ENCODE data around the gene AFAP1L1. TPM values are rescaled to one million over a fixed set of nuclear protein-coding genes. Genes with fewer than 3 reads are reported as not detected.

AFAP1L1 gene
- total RNA-seq, 2 donors from 2014 or later = 0.58 to 0.79 TPM

DNA sequence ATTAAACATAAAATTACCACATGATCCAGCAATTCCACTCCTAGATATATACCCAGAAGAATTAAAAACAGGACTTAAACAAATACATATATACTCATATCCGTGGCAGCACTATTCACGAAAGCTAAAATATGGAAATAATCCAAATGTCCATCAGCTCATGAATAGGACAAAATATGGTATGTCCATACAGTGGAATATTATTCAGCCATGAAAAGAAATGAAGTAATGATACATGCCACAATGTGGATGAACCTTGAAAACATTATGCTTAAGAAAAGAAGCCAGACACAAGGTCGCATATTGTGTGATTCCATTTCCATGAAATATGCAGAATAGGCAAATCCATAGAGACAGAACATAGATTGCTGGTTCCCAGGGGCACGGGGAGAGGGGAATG is 24.8 kb upstream of the AFAP1L1 start:
- Mint-ChIP-seq H3K36me3 (ENCODE audit: low read depth) (no peaks in the 10 kb centered on the region), H3K9me3 (no peaks in the 10 kb centered on the region), H3K4me1 (no peaks in the 10 kb centered on the region), H3K27ac (no peak overlapping the region), H3K27me3 (ENCODE audit: insufficient read depth) (peaks cover 48% of the 10 kb centered on the region), H3K4me3 (no peak overlapping the region)
- Histone ChIP-seq H3K4me3 (ENCODE audit: low read length) (no peak overlapping the region), H3K27me3 (ENCODE audit: control insufficient read depth, insufficient read depth, low read length, poor library complexity, severe bottlenecking) (peaks cover 78% of the 10 kb centered on the region), H3K9me3 (ENCODE audit: control insufficient read depth, low read length) (no peaks in the 10 kb centered on the region), H3K36me3 (ENCODE audit: control insufficient read depth, insufficient read depth, low read length) (no peaks in the 10 kb centered on the region), H3K27ac (ENCODE audit: low read depth, low read length) (no peak overlapping the region), H3K4me1 (ENCODE audit: control insufficient read depth, insufficient read depth, low read length) (no peaks in the 10 kb centered on the region), H3K9ac (ENCODE audit: extremely low read depth, low read length, poor library complexity, severe bottlenecking) (no peak overlapping the region)
- TF ChIP-seq, protein P1, sequence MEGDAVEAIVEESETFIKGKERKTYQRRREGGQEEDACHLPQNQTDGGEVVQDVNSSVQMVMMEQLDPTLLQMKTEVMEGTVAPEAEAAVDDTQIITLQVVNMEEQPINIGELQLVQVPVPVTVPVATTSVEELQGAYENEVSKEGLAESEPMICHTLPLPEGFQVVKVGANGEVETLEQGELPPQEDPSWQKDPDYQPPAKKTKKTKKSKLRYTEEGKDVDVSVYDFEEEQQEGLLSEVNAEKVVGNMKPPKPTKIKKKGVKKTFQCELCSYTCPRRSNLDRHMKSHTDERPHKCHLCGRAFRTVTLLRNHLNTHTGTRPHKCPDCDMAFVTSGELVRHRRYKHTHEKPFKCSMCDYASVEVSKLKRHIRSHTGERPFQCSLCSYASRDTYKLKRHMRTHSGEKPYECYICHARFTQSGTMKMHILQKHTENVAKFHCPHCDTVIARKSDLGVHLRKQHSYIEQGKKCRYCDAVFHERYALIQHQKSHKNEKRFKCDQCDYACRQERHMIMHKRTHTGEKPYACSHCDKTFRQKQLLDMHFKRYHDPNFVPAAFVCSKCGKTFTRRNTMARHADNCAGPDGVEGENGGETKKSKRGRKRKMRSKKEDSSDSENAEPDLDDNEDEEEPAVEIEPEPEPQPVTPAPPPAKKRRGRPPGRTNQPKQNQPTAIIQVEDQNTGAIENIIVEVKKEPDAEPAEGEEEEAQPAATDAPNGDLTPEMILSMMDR (conservative IDR thresholded peaks at IDR 0.05) = no peak
- WGBS, 2 experiments (ENCODE audit: insufficient coverage in 1 of 2, insufficient read length in 1 of 2) = 72 to 98% methylated on average over 2 to 4 of the region's 4 CpGs
- DNase-seq = no peak

DNA sequence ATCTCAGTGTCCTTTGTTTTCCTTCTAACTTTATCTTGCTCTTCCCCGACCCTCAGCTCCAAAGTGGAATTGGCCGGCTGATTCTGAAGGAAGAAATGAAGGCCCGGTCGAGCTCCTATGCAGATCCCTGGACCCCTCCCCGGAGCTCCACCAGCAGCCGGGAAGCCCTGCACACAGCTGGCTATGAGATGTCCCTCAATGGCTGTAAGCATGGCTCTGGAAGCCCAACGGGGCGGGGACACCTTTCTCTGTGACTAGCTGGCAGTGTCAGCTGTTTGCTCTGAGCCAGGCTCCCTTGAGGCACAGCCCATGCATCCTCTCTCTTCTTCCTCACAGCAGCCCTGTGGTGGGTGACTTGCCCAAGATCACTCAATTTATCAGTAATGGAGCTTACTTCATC is 23.9 kb upstream of the AFAP1L1 start:
- Histone ChIP-seq H3K27ac (ENCODE audit: low read depth, low read length) (no peak overlapping the region), H3K27me3 (ENCODE audit: control insufficient read depth, insufficient read depth, low read length, poor library complexity, severe bottlenecking) (peaks cover 75% of the 10 kb centered on the region), H3K9me3 (ENCODE audit: control insufficient read depth, low read length) (no peaks in the 10 kb centered on the region), H3K9ac (ENCODE audit: extremely low read depth, low read length, poor library complexity, severe bottlenecking) (no peak overlapping the region), H3K4me3 (ENCODE audit: low read length) (no peak overlapping the region), H3K36me3 (ENCODE audit: control insufficient read depth, insufficient read depth, low read length) (no peaks in the 10 kb centered on the region), H3K4me1 (ENCODE audit: control insufficient read depth, insufficient read depth, low read length) (no peaks in the 10 kb centered on the region)
- no peak overlapping the region for H3K27ac Mint-ChIP-seq
- no peaks in the 10 kb centered on the region for H3K9me3 Mint-ChIP-seq
- TF ChIP-seq, protein P1 (conservative IDR thresholded peaks at IDR 0.05) = no peak
- no peaks in the 10 kb centered on the region for H3K4me1 Mint-ChIP-seq
- H3K4me3 Mint-ChIP-seq = no peak overlapping the region
- H3K27me3 Mint-ChIP-seq (ENCODE audit: insufficient read depth) = peaks cover 49% of the 10 kb centered on the region
- no peaks in the 10 kb centered on the region for H3K36me3 Mint-ChIP-seq (ENCODE audit: low read depth)
- DNase-seq = no peak
- 84 to 87% methylated on average over 5 to 8 of the region's 8 CpGs for WGBS, 2 experiments (ENCODE audit: insufficient coverage in 1 of 2, insufficient read length in 1 of 2)

DNA sequence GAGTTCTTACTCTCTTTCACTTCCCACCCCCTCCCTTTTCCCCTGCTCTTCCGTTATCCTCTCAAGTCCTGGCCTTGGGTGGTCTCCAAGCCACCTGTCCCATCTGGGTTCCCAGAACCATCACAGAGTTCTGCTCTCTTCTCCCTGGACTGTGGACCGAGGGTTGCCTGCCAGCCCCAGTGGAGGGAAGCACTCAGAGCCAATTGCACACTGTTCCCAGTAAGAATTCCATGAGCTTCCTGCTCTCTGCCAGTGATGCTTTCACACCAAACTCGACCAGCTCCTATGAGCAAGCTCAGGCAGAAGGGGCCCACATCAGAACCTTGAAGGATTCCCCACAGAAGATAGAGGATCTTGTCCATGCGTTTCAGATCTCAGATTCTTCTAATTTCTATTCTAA is 20.1 kb upstream of the AFAP1L1 start:
- Mint-ChIP-seq H3K4me1 (no peaks in the 10 kb centered on the region), H3K36me3 (ENCODE audit: low read depth) (no peaks in the 10 kb centered on the region), H3K4me3 (no peak overlapping the region), H3K9me3 (no peaks in the 10 kb centered on the region), H3K27me3 (ENCODE audit: insufficient read depth) (peaks cover 45% of the 10 kb centered on the region), H3K27ac (no peak overlapping the region)
- Histone ChIP-seq H3K9ac (ENCODE audit: extremely low read depth, low read length, poor library complexity, severe bottlenecking) (no peak overlapping the region), H3K36me3 (ENCODE audit: control insufficient read depth, insufficient read depth, low read length) (no peaks in the 10 kb centered on the region), H3K4me3 (ENCODE audit: low read length) (no peak overlapping the region), H3K27ac (ENCODE audit: low read depth, low read length) (no peak overlapping the region), H3K9me3 (ENCODE audit: control insufficient read depth, low read length) (no peaks in the 10 kb centered on the region), H3K27me3 (ENCODE audit: control insufficient read depth, insufficient read depth, low read length, poor library complexity, severe bottlenecking) (peaks cover 64% of the 10 kb centered on the region), H3K4me1 (ENCODE audit: control insufficient read depth, insufficient read depth, low read length) (no peaks in the 10 kb centered on the region)
- no peak for DNase-seq
- TF ChIP-seq, protein P1 (conservative IDR thresholded peaks at IDR 0.05) = no peak
- 83 to 87% methylated on average over 3 to 4 of the region's 4 CpGs for WGBS, 2 experiments (ENCODE audit: insufficient coverage in 1 of 2, insufficient read length in 1 of 2)

Measured in endodermal cell (in vitro differentiated cells).